Astrocyte of the spinal cord (primary cell): ENCODE data around the gene PRCC.

ENCODE experiments used
- DNase-seq: peaks from one replicate; pipeline ENCODE4 v3.0.0; 2011; ENCODE audit warnings: low read depth, low spot score
- H3K4me3 ChIP-seq: 2 replicates; pipeline ENCODE4 v1.5.1; 2011; ENCODE audit warnings: low read depth, mild to moderate bottlenecking, low read length, moderate library complexity
- in situ Hi-C: cut with HindIII; loops from 2 replicates; pipeline ENCODE4 v1.10.0; 2017; ENCODE audit warnings: low sequenced_read_pairs
- TF ChIP-seq, protein P1 (sequence below): IDR thresholded peaks from 2 replicates; pipeline ENCODE4 v1.5.1; 2012; ENCODE audit warnings: low read depth, mild to moderate bottlenecking, low read length, inconsistent platforms

PRCC gene

DNA sequence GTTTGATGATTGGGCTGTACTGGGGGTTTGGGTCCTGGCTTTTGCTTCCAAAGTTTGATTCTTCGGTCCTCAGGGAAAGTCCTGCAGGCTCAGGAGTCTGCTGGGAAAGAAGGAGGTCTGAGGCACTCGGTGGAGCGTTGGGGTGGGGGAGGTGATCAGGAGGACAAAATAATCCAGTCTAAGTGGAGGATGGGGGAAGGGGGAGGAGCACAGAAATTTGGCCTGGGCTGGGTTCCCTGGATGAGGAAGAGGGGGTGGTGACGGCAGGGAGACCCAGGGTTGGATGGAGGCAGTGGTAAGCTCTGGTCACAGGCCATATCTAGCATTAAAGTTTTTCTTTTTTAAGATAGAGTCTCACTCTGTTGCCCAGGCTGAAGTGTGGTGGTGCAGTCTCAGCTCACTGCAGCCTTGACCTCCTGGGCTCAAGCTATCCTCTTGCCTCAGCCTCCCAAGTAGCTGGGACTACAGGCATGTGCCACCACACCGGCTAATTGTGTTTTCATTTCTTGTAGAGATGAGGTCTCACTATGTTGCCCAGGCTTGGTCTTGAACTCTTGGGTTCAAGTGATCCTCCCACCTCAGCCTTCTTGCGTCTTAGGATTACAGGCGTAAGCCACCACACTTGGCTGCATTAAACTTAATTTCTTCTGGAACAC is 42.5 kb downstream of the PRCC start:
- no peak for DNase-seq
- in situ Hi-C loops, result no loop called here
- TF ChIP-seq, protein P1, sequence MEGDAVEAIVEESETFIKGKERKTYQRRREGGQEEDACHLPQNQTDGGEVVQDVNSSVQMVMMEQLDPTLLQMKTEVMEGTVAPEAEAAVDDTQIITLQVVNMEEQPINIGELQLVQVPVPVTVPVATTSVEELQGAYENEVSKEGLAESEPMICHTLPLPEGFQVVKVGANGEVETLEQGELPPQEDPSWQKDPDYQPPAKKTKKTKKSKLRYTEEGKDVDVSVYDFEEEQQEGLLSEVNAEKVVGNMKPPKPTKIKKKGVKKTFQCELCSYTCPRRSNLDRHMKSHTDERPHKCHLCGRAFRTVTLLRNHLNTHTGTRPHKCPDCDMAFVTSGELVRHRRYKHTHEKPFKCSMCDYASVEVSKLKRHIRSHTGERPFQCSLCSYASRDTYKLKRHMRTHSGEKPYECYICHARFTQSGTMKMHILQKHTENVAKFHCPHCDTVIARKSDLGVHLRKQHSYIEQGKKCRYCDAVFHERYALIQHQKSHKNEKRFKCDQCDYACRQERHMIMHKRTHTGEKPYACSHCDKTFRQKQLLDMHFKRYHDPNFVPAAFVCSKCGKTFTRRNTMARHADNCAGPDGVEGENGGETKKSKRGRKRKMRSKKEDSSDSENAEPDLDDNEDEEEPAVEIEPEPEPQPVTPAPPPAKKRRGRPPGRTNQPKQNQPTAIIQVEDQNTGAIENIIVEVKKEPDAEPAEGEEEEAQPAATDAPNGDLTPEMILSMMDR, result no peak
- no peak overlapping the region for H3K4me3 ChIP-seq

DNA sequence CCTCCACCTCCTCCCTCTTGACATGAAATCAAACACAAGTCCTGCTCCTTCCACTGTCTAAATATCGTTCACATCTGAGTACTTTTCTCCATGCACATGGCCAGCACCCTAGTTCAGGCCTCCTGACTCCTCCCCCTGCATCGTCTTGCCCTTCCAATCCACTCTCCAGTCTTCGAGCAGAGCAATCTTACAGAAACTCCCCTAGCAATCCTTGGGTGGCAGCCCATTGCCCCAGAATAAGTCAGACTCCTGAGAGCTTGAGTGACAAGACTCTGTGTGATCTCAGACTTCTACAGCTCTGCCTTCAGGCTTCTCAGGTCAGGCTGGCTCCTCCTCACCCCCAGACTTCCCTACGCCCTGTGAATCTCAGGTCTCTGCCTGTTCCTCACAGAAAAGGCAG is 43.8 kb downstream of the PRCC start:
- TF ChIP-seq, protein P1, result no peak
- H3K4me3 ChIP-seq, result no peak overlapping the region
- DNase-seq, result no peak
- in situ Hi-C loops, result no loop called here

DNA sequence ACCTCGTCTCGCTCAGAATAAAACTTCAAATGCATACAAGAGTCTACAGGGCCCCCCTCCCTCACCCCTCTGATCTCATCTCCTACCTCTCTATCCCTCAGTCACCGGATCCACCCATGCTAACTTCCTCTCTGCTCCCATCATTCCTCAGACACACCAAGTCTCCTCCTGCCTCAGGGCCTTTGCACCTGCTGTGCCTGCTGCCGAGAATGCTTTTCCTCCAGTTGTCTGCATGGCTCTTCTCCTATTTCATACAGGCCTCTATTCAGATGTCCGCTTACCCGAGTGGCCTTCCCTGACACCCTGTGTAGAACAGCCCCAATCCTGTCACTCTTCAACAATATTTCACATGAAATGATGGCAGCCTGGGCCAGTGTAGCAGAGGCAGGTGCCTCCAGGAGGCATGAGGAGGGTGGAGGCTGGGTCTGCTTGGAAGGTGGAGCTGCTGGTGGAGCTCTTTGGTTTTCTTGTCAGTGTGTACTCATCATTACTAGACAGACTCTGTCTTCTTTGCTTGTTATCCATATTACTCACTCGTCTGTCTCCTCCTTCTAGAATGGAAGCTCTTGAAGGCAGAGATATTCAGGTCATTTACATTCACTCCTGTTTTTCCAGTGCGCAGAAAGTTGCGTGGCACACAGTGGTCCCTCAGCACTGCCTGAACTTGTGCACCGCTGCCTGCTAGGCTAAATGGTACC is 45.1 kb downstream of the PRCC start:
- no peak for DNase-seq
- no peak overlapping the region for H3K4me3 ChIP-seq
- TF ChIP-seq, protein P1, result no peak
- in situ Hi-C loops, result no loop called here

DNA sequence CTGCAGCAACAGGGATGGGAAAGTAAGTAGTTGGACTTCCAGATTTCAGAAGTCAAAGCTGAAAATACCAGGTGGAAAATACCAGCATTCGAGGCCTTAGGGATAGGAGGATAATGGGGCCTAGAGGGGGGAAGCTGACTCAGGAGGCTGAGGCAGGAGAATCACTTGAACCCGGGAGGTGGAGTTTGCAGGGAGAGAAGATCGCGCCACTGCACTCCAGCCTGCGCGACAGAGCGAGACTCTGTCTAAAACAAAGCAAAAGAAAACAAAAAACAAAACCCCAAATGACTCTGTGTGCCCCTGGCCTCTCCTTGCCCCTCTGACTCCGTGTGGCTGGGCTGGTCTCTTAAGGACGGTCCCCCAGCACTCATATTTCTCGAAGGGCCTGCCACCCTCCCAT is 46.0 kb downstream of the PRCC start:
- TF ChIP-seq, protein P1, result no peak
- H3K4me3 ChIP-seq, result no peak overlapping the region
- no peak for DNase-seq
- in situ Hi-C loops, result no loop called here

DNA sequence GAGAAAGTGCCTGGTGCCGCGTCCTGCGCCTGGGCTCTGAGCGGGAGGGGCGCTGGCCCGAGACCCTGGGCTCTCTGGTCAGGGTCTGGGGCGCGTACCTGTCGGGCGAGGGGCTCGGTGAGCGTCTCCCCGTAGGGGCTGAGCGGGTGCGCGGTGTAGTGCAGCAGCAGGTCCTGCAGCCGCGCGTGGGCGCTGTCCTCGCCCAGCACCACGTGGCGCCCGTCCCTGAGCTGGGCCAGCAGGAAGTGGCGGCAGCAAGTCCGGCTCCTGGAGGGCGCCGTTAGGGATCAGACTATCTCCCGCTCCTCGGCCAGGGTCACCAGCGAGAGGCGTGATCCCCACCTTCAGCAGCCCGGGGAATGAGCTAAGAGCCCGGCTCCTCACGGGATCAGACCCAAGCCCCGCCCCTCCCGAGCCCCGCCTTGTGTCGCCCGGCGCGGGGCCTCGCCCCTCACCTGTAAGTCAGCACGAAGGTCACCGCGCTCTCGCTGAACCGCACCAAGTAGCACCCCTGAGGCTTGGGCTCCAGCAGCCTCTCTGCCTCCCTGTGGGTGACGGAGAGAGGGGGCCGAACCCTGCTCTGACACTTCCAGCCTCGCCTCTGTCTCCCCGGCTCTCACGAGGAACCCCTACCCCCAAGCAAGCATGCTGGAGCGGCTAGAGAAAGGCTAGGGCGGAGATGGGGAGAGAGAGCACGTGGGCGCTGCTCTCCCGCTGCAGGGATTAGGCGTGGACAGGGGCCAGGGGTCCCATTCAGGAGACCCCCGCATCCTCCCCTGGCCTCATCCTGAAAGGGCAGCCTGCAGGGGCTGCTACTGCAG is 46.6 kb downstream of the PRCC start:
- in situ Hi-C loops, result no loop called here
- TF ChIP-seq, protein P1, result peak; percentile 67
- no peak overlapping the region for H3K4me3 ChIP-seq
- DNase-seq, result no peak

DNA sequence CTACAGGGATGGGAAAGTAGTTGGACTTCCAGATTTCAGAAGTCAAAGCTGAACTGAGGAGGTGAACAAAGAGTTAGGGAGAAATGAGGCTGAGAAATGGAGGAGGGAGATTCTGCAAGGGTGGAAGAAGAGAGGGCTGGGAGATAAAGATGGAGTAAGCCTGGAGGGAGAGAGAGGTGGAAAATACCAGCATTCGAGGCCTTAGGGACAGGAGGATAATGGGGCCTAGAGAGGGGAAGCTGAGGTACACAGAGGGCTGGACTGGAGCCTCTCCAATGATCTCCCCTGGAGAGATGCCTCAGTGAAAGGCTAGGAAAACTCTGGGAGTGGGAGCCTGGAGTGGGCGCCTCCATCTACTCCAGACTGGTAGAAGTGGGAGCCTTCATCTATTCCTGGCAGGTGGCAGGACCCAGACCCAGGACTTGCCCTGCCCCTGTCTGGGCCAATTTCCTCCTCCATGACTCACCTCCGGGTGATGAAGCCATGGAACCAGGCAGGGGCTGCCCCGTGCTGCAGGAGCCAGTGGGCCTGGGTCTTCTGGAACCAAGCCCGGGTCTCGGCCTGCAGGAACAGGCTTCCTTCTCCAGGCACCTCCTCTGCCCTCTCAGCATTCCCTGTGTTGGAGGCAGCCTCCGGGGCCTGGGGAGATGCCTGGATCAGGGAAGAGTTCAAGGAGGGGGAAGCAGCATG is 47.4 kb downstream of the PRCC start:
- in situ Hi-C loops, result no loop called here
- DNase-seq, result no peak
- TF ChIP-seq, protein P1, result no peak
- H3K4me3 ChIP-seq, result no peak overlapping the region
